ENCODE measurements around the gene INTS7. TPM values are rescaled to one million over a fixed set of nuclear protein-coding genes. Genes with fewer than 3 reads are reported as not detected.
A peak's percentile ranks its signal among the peaks of the same experiment; 100 is the strongest.

INTS7 gene
- total and polyA plus RNA-seq, 9 of the 15 experiments (the other 6 are each of a cell fraction or from before 2014, with no cell fraction given), result 27.3 to 68.4 (median 40.4) TPM

GRCh38 chr1:211967704-211968103, 67.7 kb downstream of the INTS7 start:
- no peak for DNase-seq (ENCODE audit: extremely low read depth in 1 of 4, low spot score in 3 of 4)
- Histone ChIP-seq H2AFZ (ENCODE audit: low read depth, low read length) (no peak overlapping the region), H3K9me1 (ENCODE audit: control insufficient read depth, insufficient read depth, low read length) (no peaks in the 10 kb centered on the region)

GRCh38 chr1:211965108-211965805, 70.1 kb downstream of the INTS7 start:
- Histone ChIP-seq H3K9me1 (ENCODE audit: control insufficient read depth, insufficient read depth, low read length) (no peaks in the 10 kb centered on the region), H3K79me2 (ENCODE audit: control insufficient read depth, insufficient read depth, low read length) (no peaks in the 10 kb centered on the region; the same call in 2 of the 3 replicates), H3K9ac (ENCODE audit: insufficient read depth in 1 of 2, low read depth in 2 of 2, low read length in 2 of 2) (no peak overlapping the region), H3K36me3 (ENCODE audit: control insufficient read depth, insufficient read depth, low read length) (peaks cover 45% of the 10 kb centered on the region), H3K4me3 (no peak overlapping the region), H3K27ac (ENCODE audit: extremely low read depth, low read depth, low read length) (no peak overlapping the region), H3K9me3 (replicated peaks; ENCODE audit: control insufficient read depth, insufficient read depth, low read depth, low read length) (no peaks in the 10 kb centered on the region), H4K20me1 (replicated peaks; ENCODE audit: control insufficient read depth, insufficient read depth, low read length) (no peaks in the 10 kb centered on the region), H3K4me1 (replicated peaks in 1 of 2; ENCODE audit: control insufficient read depth in 2 of 2, insufficient read depth in 2 of 2, low read length in 2 of 2) (no peaks in the 10 kb centered on the region), H2AFZ (ENCODE audit: low read depth, low read length) (no peak overlapping the region), H3K4me2 (ENCODE audit: insufficient read depth, low read length) (no peak overlapping the region), H3K27me3 (ENCODE audit: control insufficient read depth in 2 of 2, insufficient read depth in 2 of 2, low read length in 2 of 2) (no peaks in the 10 kb centered on the region)
- FAIRE-seq (no peak), ATAC-seq (no peak), DNase-seq (ENCODE audit: extremely low read depth in 1 of 4, low spot score in 3 of 4) (no peak)
- ChIA-PET POLR2A (no interaction called here), CTCF (ENCODE audit: low intra/inter-chr PET ratio) (no interaction called here)
- in situ Hi-C loops (cut with MboI), result no loop called here
- intact Hi-C loops (cut with micrococcal nuclease), result no loop called here
- 88% methylated on average over 8 of the region's 8 CpGs for WGBS (ENCODE audit: insufficient coverage, low coverage, missing lambda C conversion rate)
- no TSS peak for BruUV-seq (replicated peaks)
- TF ChIP-seq POLR2AphosphoS5 (IDR thresholded peaks at IDR 0.05; ENCODE audit: control insufficient read depth, insufficient read depth, low read depth, low read length) (no peak), GABPB2 (CRISPR knock-in tag; conservative IDR thresholded peaks at IDR 0.05) (no peak), MCM3 (IDR thresholded peaks at IDR 0.05) (no peak), FIP1L1 (IDR thresholded peaks at IDR 0.05; ENCODE audit: low read depth, low read length, poor library complexity, severe bottlenecking) (no peak), ETV5 (CRISPR knock-in tag; IDR thresholded peaks at IDR 0.05; ENCODE audit: low read depth) (no peak), CEBPB (tag; IDR thresholded peaks at IDR 0.05) (0 out of 2 replicates have a peak, but pooled peaks have one; percentile 22), CEBPG (CRISPR knock-in tag; IDR thresholded peaks at IDR 0.05) (no peak), CEBPG (tag; conservative IDR thresholded peaks at IDR 0.05 in 1 of 2, IDR thresholded peaks at IDR 0.05 in 1 of 2) (peak in 1 of 2 experiments; percentile 51; a peak in 2 of 4 replicates), HINFP (tag; conservative IDR thresholded peaks at IDR 0.05; ENCODE audit: low read depth) (no peak), MCM7 (IDR thresholded peaks at IDR 0.05) (no peak), DACH1 (IDR thresholded peaks at IDR 0.05; ENCODE audit: partially characterized antibody) (no peak)

More at GRCh38 chr1:211967704-211968103, 67.7 kb downstream of the INTS7 start:
- Histone ChIP-seq H3K4me1 (replicated peaks in 1 of 2; ENCODE audit: control insufficient read depth in 2 of 2, insufficient read depth in 2 of 2, low read length in 2 of 2) (no peaks in the 10 kb centered on the region), H3K27me3 (ENCODE audit: control insufficient read depth in 2 of 2, insufficient read depth in 2 of 2, low read length in 2 of 2) (no peaks in the 10 kb centered on the region), H3K4me2 (ENCODE audit: insufficient read depth, low read length) (no peak overlapping the region), H3K36me3 (ENCODE audit: control insufficient read depth, insufficient read depth, low read length) (peaks cover 46% of the 10 kb centered on the region), H4K20me1 (replicated peaks; ENCODE audit: control insufficient read depth, insufficient read depth, low read length) (no peaks in the 10 kb centered on the region), H3K4me3 (no peak overlapping the region), H3K79me2 (ENCODE audit: control insufficient read depth, insufficient read depth, low read length) (no peaks in the 10 kb centered on the region; the same call in 2 of the 3 replicates), H3K9ac (ENCODE audit: insufficient read depth in 1 of 2, low read depth in 2 of 2, low read length in 2 of 2) (no peak overlapping the region), H3K27ac (ENCODE audit: extremely low read depth, low read depth, low read length) (no peak overlapping the region), H3K9me3 (replicated peaks; ENCODE audit: control insufficient read depth, insufficient read depth, low read depth, low read length) (no peaks in the 10 kb centered on the region)
- ChIA-PET POLR2A (no interaction called here), CTCF (ENCODE audit: low intra/inter-chr PET ratio) (no interaction called here)
- ATAC-seq (no peak), FAIRE-seq (no peak)
- intact Hi-C loops (cut with micrococcal nuclease), result no loop called here
- TF ChIP-seq CBFA2T2 (conservative IDR thresholded peaks at IDR 0.05), result no peak
- peak; percentile 98 for TF ChIP-seq C11orf30 (IDR thresholded peaks at IDR 0.05; ENCODE audit: low read depth)
- TF ChIP-seq ZNF41 (CRISPR knock-in tag; conservative IDR thresholded peaks at IDR 0.05), result no peak
- peak; percentile 99 for TF ChIP-seq ZNF316 (IDR thresholded peaks at IDR 0.05)
- TF ChIP-seq MAFK (IDR thresholded peaks at IDR 0.05; ENCODE audit: low read length), result peak; percentile 100
- peak; percentile 56; the same call in 1 of the 2 replicates for TF ChIP-seq NFE2 (IDR thresholded peaks at IDR 0.05; ENCODE audit: low read depth)
- peak; percentile 98 for TF ChIP-seq MAFG (tag; conservative IDR thresholded peaks at IDR 0.05)
- peak; percentile 100 for TF ChIP-seq MAFF (IDR thresholded peaks at IDR 0.05; ENCODE audit: low read length)
- no peak for TF ChIP-seq ZNF79 (CRISPR knock-in tag; IDR thresholded peaks at IDR 0.05; ENCODE audit: low read depth)
- in situ Hi-C loops (cut with MboI), result no loop called here
- no TSS peak for BruUV-seq (replicated peaks)
- WGBS (ENCODE audit: insufficient coverage, low coverage, missing lambda C conversion rate), result 100% methylated on average over 3 of the region's 3 CpGs

All from K562 (cell line).